Upper lobe of right lung (tissue), 1 donor: ENCODE data around the gene RAP2A. TPM values are rescaled to one million over a fixed set of nuclear protein-coding genes. Genes with fewer than 3 reads are reported as not detected.

Experiments
- ATAC-seq: fragments of 200-7000 bp; cut with Tn5 transposase; one replicate; pipeline ENCODE4 v1.9.1; 2020; ENCODE audit warnings: mild to moderate bottlenecking, moderate library complexity
- DNase-seq: peaks from one replicate; pipeline ENCODE4 v3.0.0-alpha.2; 2020
- H3K27ac ChIP-seq: fragments of 200-600 bp; one replicate; pipeline ENCODE4 v1.8.0; 2022
- H3K27me3 ChIP-seq: fragments of 200-600 bp; one replicate; pipeline ENCODE4 v1.8.0; 2022; ENCODE audit warnings: mild to moderate bottlenecking
- H3K36me3 ChIP-seq: fragments of 200-600 bp; one replicate; pipeline ENCODE4 v1.8.0; 2022
- H3K4me1 ChIP-seq: fragments of 200-600 bp; one replicate; pipeline ENCODE4 v1.8.0; 2022
- H3K4me3 ChIP-seq: fragments of 200-600 bp; one replicate; pipeline ENCODE4 v1.8.0; 2022; ENCODE audit warnings: mild to moderate bottlenecking
- H3K9me3 ChIP-seq: fragments of 200-600 bp; one replicate; pipeline ENCODE4 v1.8.0; 2022
- intact Hi-C: fragments of 100-400 bp; cut with DNase I; formaldehyde crosslinking; loops from one replicate; pipeline ENCODE4 v1.11.0; 2022
- total RNA-seq: library from RNA; stranded (reverse); fragmentation: NEBNext Ultra II Directional; extraction: Animal tissue kit (Norgen Biotek cat#: 25700); gene quantifications from one replicate; pipeline ENCODE4 v1.2.1, GENCODE V29; 2021
- TF ChIP-seq, protein P1 (sequence below): fragments of 200-600 bp; IDR thresholded peaks from one replicate; pipeline ENCODE4 v1.8.0; 2022; ENCODE audit warnings: antibody characterized with exemption
- donor health status: DM: no; HTN: yes; CAD: no; lungs with severe emphysema.

RAP2A gene
- total RNA-seq, 1 donor from 2014 or later, result 60.5 TPM

DNA sequence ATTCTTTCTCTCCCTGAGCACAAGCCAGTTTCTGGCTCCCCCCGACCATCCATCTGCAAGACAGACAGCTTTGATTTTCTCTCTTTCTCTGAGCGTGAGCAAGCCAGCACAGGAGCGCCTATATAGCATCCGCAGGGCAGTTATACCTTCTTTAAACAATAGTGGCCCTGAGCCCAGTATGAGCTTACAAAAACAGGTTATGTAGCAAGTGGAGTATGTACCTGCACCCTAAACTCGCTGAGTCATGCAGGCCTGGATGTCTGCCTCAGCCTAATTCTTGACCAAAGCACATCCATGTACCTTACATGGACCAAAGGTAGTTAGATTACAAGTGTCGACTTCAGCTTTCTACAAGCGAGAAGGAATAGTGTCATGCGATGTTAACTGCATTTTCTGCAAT lies 61.7 kb downstream of the RAP2A start:
- Histone ChIP-seq H3K4me3 (no peak overlapping the region), H3K4me1 (no peaks in the 10 kb centered on the region), H3K9me3 (peaks cover 9% of the 10 kb centered on the region), H3K27ac (no peak overlapping the region), H3K36me3 (no peaks in the 10 kb centered on the region), H3K27me3 (no peaks in the 10 kb centered on the region)
- ATAC-seq (no peak), DNase-seq (no peak)
- intact Hi-C loops, result no loop called here
- TF ChIP-seq, protein P1, sequence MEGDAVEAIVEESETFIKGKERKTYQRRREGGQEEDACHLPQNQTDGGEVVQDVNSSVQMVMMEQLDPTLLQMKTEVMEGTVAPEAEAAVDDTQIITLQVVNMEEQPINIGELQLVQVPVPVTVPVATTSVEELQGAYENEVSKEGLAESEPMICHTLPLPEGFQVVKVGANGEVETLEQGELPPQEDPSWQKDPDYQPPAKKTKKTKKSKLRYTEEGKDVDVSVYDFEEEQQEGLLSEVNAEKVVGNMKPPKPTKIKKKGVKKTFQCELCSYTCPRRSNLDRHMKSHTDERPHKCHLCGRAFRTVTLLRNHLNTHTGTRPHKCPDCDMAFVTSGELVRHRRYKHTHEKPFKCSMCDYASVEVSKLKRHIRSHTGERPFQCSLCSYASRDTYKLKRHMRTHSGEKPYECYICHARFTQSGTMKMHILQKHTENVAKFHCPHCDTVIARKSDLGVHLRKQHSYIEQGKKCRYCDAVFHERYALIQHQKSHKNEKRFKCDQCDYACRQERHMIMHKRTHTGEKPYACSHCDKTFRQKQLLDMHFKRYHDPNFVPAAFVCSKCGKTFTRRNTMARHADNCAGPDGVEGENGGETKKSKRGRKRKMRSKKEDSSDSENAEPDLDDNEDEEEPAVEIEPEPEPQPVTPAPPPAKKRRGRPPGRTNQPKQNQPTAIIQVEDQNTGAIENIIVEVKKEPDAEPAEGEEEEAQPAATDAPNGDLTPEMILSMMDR, result no peak

DNA sequence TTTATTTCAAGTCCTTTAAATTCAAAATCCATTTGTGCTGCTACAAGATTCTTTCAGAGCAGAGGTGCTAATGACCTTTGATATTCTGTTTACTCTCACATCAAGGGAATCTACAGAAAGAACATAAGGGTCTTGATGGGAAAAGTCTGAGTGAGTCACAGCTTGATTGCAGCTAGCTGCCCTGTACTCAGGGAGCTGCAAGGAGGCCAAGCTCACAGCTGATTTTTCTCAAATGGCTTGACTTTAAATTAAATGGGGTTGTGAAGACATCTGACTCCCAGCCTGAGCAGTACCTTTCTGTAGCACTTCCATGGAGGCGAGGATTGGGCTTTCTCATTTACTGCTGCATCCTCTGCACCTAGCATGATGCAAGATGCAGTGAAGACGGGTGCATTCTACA lies 62.5 kb downstream of the RAP2A start:
- peaks cover under 1% of the 10 kb centered on the region for H3K9me3 ChIP-seq
- no peaks in the 10 kb centered on the region for H3K4me1 ChIP-seq
- no peak overlapping the region for H3K4me3 ChIP-seq
- DNase-seq (no peak), ATAC-seq (no peak)
- TF ChIP-seq, protein P1, result no peak
- no peak overlapping the region for H3K27ac ChIP-seq
- no peaks in the 10 kb centered on the region for H3K36me3 ChIP-seq
- no peaks in the 10 kb centered on the region for H3K27me3 ChIP-seq
- intact Hi-C loops, result no loop called here

DNA sequence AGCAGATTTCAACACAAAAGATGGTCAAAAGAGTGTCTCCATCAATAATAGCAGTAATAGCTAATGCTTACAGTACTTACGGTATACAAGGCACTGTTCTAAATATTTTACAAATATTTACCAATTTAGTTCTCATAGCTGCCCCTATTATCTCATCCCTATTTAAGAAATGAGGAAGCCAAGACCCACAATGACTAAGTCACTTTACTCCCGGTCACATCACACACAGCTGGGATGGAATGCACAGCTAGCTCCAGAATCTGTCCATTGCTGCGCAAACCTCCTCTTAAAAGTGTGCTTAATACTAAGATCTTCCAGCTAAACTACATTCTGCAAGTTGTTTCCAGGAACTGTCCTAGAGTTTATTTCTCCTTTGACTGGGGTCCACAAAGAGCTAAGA lies 63.4 kb downstream of the RAP2A start:
- Histone ChIP-seq H3K4me1 (peaks cover 4% of the 10 kb centered on the region), H3K27ac (no peak overlapping the region), H3K27me3 (no peaks in the 10 kb centered on the region), H3K4me3 (no peak overlapping the region), H3K36me3 (no peaks in the 10 kb centered on the region), H3K9me3 (no peaks in the 10 kb centered on the region)
- intact Hi-C loops, result no loop called here
- ATAC-seq, result no peak
- TF ChIP-seq, protein P1, result no peak
- DNase-seq, result no peak

DNA sequence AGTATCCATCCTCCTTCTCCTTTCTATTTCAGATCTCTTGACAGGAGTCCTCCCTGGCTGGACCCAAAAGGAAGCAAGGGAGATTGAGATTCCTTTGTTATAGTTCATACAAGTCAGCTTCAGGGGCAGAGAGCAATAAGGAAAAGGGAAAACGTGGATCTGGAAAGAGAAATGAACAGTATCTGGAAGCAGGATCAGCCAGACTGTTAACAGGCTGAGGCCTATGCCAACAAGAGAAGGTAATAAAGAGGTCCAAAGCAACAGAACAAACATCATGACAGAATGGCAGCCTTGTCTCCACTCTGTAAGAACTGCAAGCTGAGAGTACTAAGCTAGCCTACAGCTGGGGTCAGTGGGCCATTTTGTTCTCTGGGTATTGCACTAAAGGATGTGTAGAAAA lies 64.5 kb downstream of the RAP2A start:
- intact Hi-C loops, result no loop called here
- Histone ChIP-seq H3K9me3 (no peaks in the 10 kb centered on the region), H3K4me3 (no peak overlapping the region), H3K27me3 (no peaks in the 10 kb centered on the region), H3K27ac (no peak overlapping the region), H3K36me3 (no peaks in the 10 kb centered on the region), H3K4me1 (peaks cover 12% of the 10 kb centered on the region)
- DNase-seq (no peak), ATAC-seq (no peak)
- TF ChIP-seq, protein P1, result no peak

DNA sequence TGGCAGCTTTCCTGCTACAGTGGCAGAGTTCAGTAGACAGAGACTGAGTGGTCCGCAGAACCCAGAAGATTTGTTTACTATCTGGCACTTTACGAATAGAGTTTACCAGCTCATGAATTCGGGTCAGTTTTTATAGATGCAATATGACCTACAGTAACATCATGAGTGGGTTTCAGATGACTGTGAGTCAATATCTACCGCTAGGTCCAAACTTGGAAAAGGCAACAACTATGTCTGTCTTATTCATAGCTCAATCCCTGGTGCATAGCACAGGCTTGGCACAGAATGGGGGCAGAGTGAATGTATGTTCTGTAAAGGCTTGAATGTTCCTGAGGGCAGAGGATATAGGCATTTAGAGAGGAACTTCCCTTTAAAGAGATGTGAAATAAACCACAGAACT lies 65.2 kb downstream of the RAP2A start:
- DNase-seq (no peak), ATAC-seq (no peak)
- Histone ChIP-seq H3K36me3 (no peaks in the 10 kb centered on the region), H3K4me3 (no peak overlapping the region), H3K9me3 (no peaks in the 10 kb centered on the region), H3K4me1 (peaks cover 12% of the 10 kb centered on the region), H3K27ac (no peak overlapping the region), H3K27me3 (no peaks in the 10 kb centered on the region)
- intact Hi-C loops, result no loop called here
- TF ChIP-seq, protein P1, result no peak

DNA sequence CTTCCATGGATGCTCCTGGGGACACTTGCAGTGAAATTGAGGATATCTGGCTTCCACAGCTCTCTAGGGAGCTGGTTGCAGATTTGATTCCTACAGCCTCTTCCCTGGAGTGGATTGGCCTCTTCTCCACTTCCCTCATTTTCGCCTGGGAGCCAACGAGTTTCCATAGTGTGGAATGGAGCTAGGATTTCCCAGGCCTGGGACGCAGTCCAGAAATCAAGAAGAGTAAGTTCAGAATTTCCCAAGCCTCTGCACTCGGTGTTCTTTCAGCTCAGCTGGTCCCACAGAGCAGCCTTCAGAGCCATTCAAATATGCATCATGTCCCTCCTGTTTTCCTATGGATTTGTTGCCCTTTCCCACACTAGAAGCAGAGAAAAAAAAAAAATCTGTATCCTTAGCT lies 68.2 kb downstream of the RAP2A start:
- intact Hi-C loops, result no loop called here
- H3K4me3 ChIP-seq, result no peak overlapping the region
- H3K27ac ChIP-seq, result no peak overlapping the region
- ATAC-seq (peak; percentile 20), DNase-seq (no peak)
- peaks cover 12% of the 10 kb centered on the region for H3K4me1 ChIP-seq
- TF ChIP-seq, protein P1, result no peak
- no peaks in the 10 kb centered on the region for H3K9me3 ChIP-seq
- H3K36me3 ChIP-seq, result no peaks in the 10 kb centered on the region
- H3K27me3 ChIP-seq, result no peaks in the 10 kb centered on the region
